Cardiac muscle cell (in vitro differentiated cells and primary cell): ENCODE measurements around the gene GBP1. TPM values are rescaled to one million over a fixed set of nuclear protein-coding genes. Genes with fewer than 3 reads are reported as not detected.
A peak's percentile ranks its signal among the peaks of the same experiment; 100 is the strongest.
"Not testable (repeated sequence)": the region's sequence is repeated elsewhere in the genome, so short reads cannot be mapped to it uniquely, and the experiment has no call there.

ENCODE experiments used
- DNase-seq, 2 donors: peaks; one replicate each; pipeline versions ENCODE4 v3.0.0 to v3.0.0-alpha.2; 2010 to 2017; ENCODE audit warnings: low read depth in 1 of 2, low spot score in 1 of 2
- H3K27ac ChIP-seq: fragments of 200-600 bp; sonication (generic); 2 replicates; pipeline ENCODE4 v1.5.1; 2016
- H3K27me3 ChIP-seq: fragments of 200-600 bp; sonication (generic); 2 replicates; pipeline ENCODE4 v1.6.0; 2016; ENCODE audit warnings: control low read depth
- H3K36me3 ChIP-seq: fragments of 200-600 bp; sonication (generic); 2 replicates; pipeline ENCODE4 v1.5.1; 2016; ENCODE audit warnings: control low read depth
- H3K4me1 ChIP-seq: fragments of 200-600 bp; sonication (generic); 2 replicates; pipeline ENCODE4 v1.8.1; 2017; ENCODE audit warnings: low read depth, mild to moderate bottlenecking, mixed run types
- H3K4me3 ChIP-seq: fragments of 200-600 bp; sonication (generic); 2 replicates; pipeline ENCODE4 v1.5.1; 2016; ENCODE audit warnings: mild to moderate bottlenecking
- H3K9me3 ChIP-seq: fragments of 200-600 bp; sonication (generic); 2 replicates; pipeline ENCODE4 v1.5.1; 2017; ENCODE audit warnings: low read depth, mild to moderate bottlenecking, control low read depth
- polyA plus RNA-seq: library from polyadenylated mRNA; unstranded; fragments of >200 nt; fragmentation: Nextera tagmentation; extraction: Ambion mirVana; gene quantifications from 2 replicates; pipeline ENCODE4 v1.2.1, GENCODE V29; 2016
- total RNA-seq: library from RNA; depleted of rRNA; stranded (reverse); fragments of >200 nt; gene quantifications from 2 replicates; pipeline ENCODE4 v1.2.3, GENCODE V29; 2016
- TF ChIP-seq, protein P1 (sequence below): IDR thresholded peaks from 2 replicates; pipeline ENCODE4 v1.5.1; 2012; ENCODE audit warnings: low read depth, mild to moderate bottlenecking, low read length

GBP1 gene
- total and polyA plus RNA-seq, 2 experiments from 2014 or later = 1.8 to 2.4 TPM

DNA sequence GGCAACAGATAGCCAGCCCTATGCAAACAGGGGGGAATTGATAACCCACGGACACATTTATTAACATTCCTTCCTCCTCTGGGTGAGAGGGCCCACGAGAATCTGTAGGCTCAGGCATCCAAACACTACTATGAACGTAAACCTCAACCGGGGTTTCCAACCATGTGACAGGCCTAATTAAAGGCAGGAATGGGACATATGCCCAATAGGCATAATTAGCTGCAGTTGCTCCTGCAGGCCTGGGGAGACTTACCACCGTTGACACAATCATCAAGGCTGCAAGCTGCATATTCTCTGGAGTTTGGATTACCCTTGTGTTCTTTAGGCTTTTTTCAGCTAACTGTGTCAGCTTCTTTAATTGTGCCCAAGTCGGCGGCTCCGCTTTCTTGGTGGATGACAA is 22.2 kb upstream of the GBP1 start:
- peak in 1 of 2 donors; percentile 3 for DNase-seq
- Histone ChIP-seq H3K9me3 (no peaks in the 10 kb centered on the region), H3K4me3 (no peak overlapping the region), H3K36me3 (no peaks in the 10 kb centered on the region), H3K27me3 (no peaks in the 10 kb centered on the region), H3K4me1 (peaks cover 12% of the 10 kb centered on the region), H3K27ac (no peak overlapping the region)
- TF ChIP-seq, protein P1, sequence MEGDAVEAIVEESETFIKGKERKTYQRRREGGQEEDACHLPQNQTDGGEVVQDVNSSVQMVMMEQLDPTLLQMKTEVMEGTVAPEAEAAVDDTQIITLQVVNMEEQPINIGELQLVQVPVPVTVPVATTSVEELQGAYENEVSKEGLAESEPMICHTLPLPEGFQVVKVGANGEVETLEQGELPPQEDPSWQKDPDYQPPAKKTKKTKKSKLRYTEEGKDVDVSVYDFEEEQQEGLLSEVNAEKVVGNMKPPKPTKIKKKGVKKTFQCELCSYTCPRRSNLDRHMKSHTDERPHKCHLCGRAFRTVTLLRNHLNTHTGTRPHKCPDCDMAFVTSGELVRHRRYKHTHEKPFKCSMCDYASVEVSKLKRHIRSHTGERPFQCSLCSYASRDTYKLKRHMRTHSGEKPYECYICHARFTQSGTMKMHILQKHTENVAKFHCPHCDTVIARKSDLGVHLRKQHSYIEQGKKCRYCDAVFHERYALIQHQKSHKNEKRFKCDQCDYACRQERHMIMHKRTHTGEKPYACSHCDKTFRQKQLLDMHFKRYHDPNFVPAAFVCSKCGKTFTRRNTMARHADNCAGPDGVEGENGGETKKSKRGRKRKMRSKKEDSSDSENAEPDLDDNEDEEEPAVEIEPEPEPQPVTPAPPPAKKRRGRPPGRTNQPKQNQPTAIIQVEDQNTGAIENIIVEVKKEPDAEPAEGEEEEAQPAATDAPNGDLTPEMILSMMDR = no peak

DNA sequence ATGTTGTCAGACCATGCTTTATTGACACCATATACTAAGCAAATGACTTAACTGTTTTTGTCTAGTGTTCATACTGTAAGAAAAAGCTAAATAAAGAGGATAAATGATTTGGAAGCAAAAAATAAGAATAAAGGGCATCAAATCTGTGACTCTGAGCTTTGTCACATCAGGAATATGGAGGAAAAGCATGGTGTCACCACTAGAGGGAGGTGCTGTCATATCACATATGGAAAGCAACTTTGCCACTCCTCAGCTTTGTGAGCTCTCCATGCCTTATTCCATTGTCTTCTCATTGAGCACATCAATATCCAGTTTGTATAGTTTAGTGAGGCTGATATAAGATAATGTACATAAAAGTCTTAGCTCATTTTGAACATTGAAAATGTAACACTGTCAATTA is 20.8 kb upstream of the GBP1 start:
- H3K4me1 ChIP-seq = peaks cover 12% of the 10 kb centered on the region
- TF ChIP-seq, protein P1 = peak; percentile 58
- DNase-seq = peak; percentile 62 to 68
- H3K27me3 ChIP-seq = no peaks in the 10 kb centered on the region
- H3K9me3 ChIP-seq = no peaks in the 10 kb centered on the region
- no peak overlapping the region for H3K4me3 ChIP-seq
- no peak overlapping the region for H3K27ac ChIP-seq
- no peaks in the 10 kb centered on the region for H3K36me3 ChIP-seq

DNA sequence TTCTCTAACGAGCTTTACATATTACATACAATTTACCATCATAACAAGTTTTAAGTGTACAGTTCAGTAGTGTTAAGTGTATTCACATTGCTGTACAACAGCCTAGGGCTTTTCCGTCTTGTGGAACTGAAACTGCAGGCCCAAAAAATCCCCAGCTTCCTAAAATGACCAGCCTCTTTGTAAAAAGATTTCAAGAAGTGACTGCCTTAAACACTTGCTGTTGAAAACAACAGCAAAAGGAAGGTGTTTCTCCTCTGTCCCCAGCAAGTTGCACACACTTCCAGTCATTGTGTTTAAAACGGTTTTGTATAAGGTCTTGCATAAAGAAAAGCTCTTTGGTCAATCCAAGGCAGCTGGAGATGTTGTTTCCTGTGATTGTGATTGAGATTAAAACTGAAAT is 16.0 kb upstream of the GBP1 start:
- TF ChIP-seq, protein P1 = no peak
- no peaks in the 10 kb centered on the region for H3K4me1 ChIP-seq
- no peaks in the 10 kb centered on the region for H3K27me3 ChIP-seq
- no peaks in the 10 kb centered on the region for H3K9me3 ChIP-seq
- no peak overlapping the region for H3K4me3 ChIP-seq
- DNase-seq = no peak
- H3K27ac ChIP-seq = no peak overlapping the region
- no peaks in the 10 kb centered on the region for H3K36me3 ChIP-seq

DNA sequence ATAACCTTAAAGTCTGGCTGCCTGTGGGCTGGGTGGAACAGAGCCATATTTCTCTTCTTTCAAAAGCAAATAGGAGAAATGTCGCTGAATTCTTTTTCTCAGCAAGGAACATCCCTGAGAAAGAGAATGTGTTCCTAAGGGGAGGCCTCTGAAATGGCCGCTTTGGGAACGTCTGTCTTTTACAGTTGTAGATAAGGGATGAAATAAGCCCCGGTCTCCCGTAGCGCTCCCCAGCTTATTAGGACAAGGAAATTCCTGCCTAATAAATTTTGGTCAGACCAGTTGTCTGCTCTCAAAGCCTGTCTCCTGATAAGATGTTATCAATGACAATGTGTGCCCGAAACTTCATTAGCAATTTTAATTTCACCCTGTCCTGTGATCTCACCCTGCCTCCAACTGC is 15.1 kb upstream of the GBP1 start:
- not testable (repeated sequence) for DNase-seq, H3K9me3 ChIP-seq, H3K4me3 ChIP-seq, H3K36me3 ChIP-seq, H3K4me1 ChIP-seq, H3K27ac ChIP-seq, H3K27me3 ChIP-seq

DNA sequence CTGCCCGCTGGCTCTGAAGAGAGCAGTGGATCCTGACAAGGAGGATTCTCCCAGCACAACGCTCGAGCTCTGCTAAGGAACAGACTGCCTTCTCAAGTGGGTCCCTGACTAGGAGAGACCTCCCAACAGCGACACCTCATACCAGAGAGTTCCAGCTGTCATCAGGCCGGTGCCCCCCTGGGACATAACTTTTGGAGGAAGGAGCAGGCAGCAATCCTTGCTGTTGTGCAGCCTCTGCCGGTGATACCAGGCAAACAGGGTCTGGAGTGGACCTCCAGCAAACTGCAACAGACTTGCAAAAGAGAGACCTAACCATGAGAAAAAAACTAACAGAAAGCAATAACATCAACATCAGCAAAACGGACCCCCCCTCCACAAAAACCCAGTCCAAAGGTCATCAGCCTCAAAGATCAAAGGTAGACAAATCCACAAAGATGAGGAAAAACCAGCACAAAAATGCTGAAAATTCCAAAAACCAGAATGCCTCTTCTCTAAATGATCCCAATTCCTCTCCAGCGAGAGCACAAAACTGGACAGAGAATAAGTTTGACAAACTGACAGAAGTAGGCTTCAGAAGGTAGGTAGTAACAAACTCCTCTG is 7.6 kb upstream of the GBP1 start:
- not testable (repeated sequence) for H3K27ac ChIP-seq, H3K36me3 ChIP-seq, H3K4me3 ChIP-seq, DNase-seq, H3K9me3 ChIP-seq, H3K27me3 ChIP-seq, H3K4me1 ChIP-seq

DNA sequence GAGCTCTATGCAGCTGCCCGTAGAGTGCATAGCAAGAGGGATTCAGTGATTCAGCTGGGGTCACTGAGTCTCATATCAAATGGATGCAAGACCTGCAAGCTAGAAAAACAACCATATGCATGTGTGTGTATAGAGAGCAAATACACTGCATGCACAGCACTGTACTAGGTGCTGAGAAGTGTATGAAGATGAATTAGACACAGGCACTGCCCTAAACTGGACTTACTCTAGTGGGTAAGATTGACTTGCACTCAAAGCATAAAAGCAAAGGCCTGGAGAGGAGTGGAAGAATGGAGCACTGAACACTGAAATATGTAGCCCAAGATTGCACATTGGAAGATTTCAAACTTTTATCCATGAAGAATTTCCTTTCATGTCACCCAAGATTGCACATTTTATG is 5.5 kb upstream of the GBP1 start:
- Histone ChIP-seq H3K27me3 (no peaks in the 10 kb centered on the region), H3K36me3 (no peaks in the 10 kb centered on the region), H3K4me1 (peaks cover 5% of the 10 kb centered on the region), H3K4me3 (no peak overlapping the region), H3K27ac (no peak overlapping the region), H3K9me3 (no peaks in the 10 kb centered on the region)
- TF ChIP-seq, protein P1 = no peak
- DNase-seq = no peak

DNA sequence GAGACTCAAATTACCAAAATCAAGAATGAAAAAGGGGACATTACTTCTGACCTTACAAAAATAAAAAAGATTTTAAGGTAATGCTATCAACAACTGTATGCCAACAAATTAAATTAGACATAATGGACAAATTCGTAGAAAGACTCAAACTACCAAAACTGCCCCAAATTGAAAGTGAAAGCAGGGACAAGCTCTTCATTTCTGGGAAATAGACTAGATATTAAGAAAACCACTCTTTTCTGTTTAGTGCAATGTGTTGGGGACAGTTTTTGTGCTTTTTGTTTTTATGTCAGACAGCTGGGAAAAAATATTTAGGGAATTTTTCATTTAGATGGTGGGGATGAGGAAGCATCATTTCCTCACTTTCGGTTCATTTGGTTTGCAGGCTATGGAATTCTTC is 4.9 kb upstream of the GBP1 start:
- H3K4me3 ChIP-seq = no peak overlapping the region
- no peaks in the 10 kb centered on the region for H3K9me3 ChIP-seq
- H3K27me3 ChIP-seq = no peaks in the 10 kb centered on the region
- TF ChIP-seq, protein P1 = no peak
- H3K36me3 ChIP-seq = no peaks in the 10 kb centered on the region
- no peak for DNase-seq
- peaks cover 11% of the 10 kb centered on the region for H3K4me1 ChIP-seq
- no peak overlapping the region for H3K27ac ChIP-seq
